HepG2 (cell line): ENCODE results near the gene TYMS. TPM values are rescaled to one million over a fixed set of nuclear protein-coding genes. Genes with fewer than 3 reads are reported as not detected.

Experiments
- CEBPB ChIP-seq: IDR thresholded peaks from 2 replicates; pipeline ENCODE4 v1.6.1; 2011; ENCODE audit warnings: low read depth, low read length, improper control_type of control experiment, borderline replicate concordance
- CEBPG ChIP-seq: IDR thresholded peaks from 2 replicates; pipeline ENCODE4 v1.6.1; 2016
- CEBPZ ChIP-seq: IDR thresholded peaks from 2 replicates; pipeline ENCODE4 v1.6.1; 2012; ENCODE audit warnings: low read length, improper control_type of control experiment
- EED ChIP-seq: sonication (generic); formaldehyde crosslinking; IDR thresholded peaks from 2 replicates; pipeline ENCODE4 v1.5.0; 2020; ENCODE audit warnings: mild to moderate bottlenecking, missing genetic modification reagents
- ELF1 ChIP-seq: sonication (generic); formaldehyde crosslinking; IDR thresholded peaks from 2 replicates; pipeline ENCODE4 v1.4.0; 2020; ENCODE audit warnings: missing genetic modification reagents
- FOXP1 ChIP-seq, 2 experiments: fragments of 450-650 bp in 1 of 2; IDR thresholded peaks; 2 replicates each; pipeline ENCODE4 v1.6.1; 2017 to 2018; ENCODE audit warnings: antibody characterized with exemption in 1 of 2
- IRF9 ChIP-seq: sonication (generic); formaldehyde crosslinking; IDR thresholded peaks from 2 replicates; pipeline ENCODE4 v1.8.0; 2022; ENCODE audit warnings: missing genetic modification reagents, mild to moderate bottlenecking, borderline replicate concordance
- MLX ChIP-seq: IDR thresholded peaks from 2 replicates; pipeline ENCODE4 v1.6.1; 2016
- MXD4 ChIP-seq: IDR thresholded peaks from 2 replicates; pipeline ENCODE4 v1.6.1; 2016; ENCODE audit warnings: mild to moderate bottlenecking, missing biosample characterization, missing genetic modification reagents
- NFRKB ChIP-seq: fragments of 450-650 bp; IDR thresholded peaks from 2 replicates; pipeline ENCODE4 v1.6.1; 2017
- PREB ChIP-seq: sonication (generic); formaldehyde crosslinking; IDR thresholded peaks from 2 replicates; pipeline ENCODE4 v1.4.0; 2020; ENCODE audit warnings: missing genetic modification reagents
- REXO4 ChIP-seq: sonication (generic); formaldehyde crosslinking; IDR thresholded peaks from 2 replicates; pipeline ENCODE4 v1.8.0; 2022; ENCODE audit warnings: missing genetic modification reagents, mild to moderate bottlenecking, borderline replicate concordance
- ZNF232 ChIP-seq: sonication (generic); formaldehyde crosslinking; IDR thresholded peaks from 2 replicates; pipeline ENCODE4 v1.4.0; 2020; ENCODE audit warnings: missing genetic modification reagents, borderline replicate concordance
- ZNF296 ChIP-seq: sonication (generic); formaldehyde crosslinking; conservative IDR thresholded peaks from 2 replicates; pipeline ENCODE4 v1.5.0; 2020; ENCODE audit warnings: mild to moderate bottlenecking, missing genetic modification reagents
- ZNF674 ChIP-seq: sonication (generic); formaldehyde crosslinking; IDR thresholded peaks from 2 replicates; pipeline ENCODE4 v1.5.0; 2020; ENCODE audit warnings: low read depth, mild to moderate bottlenecking, missing genetic modification reagents
- ZNF768 ChIP-seq: sonication (generic); formaldehyde crosslinking; IDR thresholded peaks from 2 replicates; pipeline ENCODE4 v1.4.0; 2020; ENCODE audit warnings: missing genetic modification reagents
- polyA plus RNA-seq, 8 experiments: library from polyadenylated mRNA; depleted of rRNA in 3 of 8; stranded (reverse) in 7 of 8; unstranded in 1 of 8; fragments of >200 nt; fragmentation: Illumina TruSeq in 4 of 8; extraction: Trizol in 4 of 8; gene quantifications; 2 replicates each; pipeline versions ENCODE4 v1.2.1 to v1.2.3, GENCODE V29; 2011 to 2016; ENCODE audit warnings: low read depth in 4 of 8, missing spikeins in 1 of 8, mixed read lengths in 1 of 8; ENCODE audit not compliant: insufficient read depth in 1 of 8
- total RNA-seq, 5 experiments: library from RNA; depleted of rRNA; stranded (reverse); fragments of >200 nt; fragmentation: Illumina TruSeq; extraction: Trizol; gene quantifications; 2 replicates each; pipeline ENCODE4 v1.2.3, GENCODE V29; 2016; ENCODE audit warnings: low read depth in 1 of 5

TYMS gene
- total and polyA plus RNA-seq, 2 of the 13 experiments (the other 11 are each of a cell fraction or from before 2014, with no cell fraction given) = 80.1 to 106 TPM

- TF ChIP-seq NFRKB (no peak), MXD4 (CRISPR knock-in tag) (no peak), ZNF674 (CRISPR knock-in tag) (no peak), CEBPG (CRISPR knock-in tag) (no peak), CEBPB (no peak), PREB (no peak), ZNF296 (CRISPR knock-in tag) (no peak), ZNF768 (CRISPR knock-in tag) (no peak; the same call in 1 of the 2 replicates), ZNF232 (no peak), CEBPZ (no peak), MLX (CRISPR knock-in tag) (no peak), FOXP1 (IDR thresholded peaks at IDR 0.05) (no peak), FOXP1 (CRISPR knock-in tag; IDR thresholded peaks at IDR 0.05) (no peak), REXO4 (no peak), EED (CRISPR knock-in tag) (no peak), ELF1 (CRISPR knock-in tag) (no peak), IRF9 (CRISPR knock-in tag) (0 out of 2 replicates have a peak, but pooled peaks have one; percentile 73)
These were observed 55.1 kb downstream of the TYMS start, which contains the start of gene ENOSF1 (continued) for GRCh38 chr18:712401-713134.
